Stimulated activated CD8-positive, alpha-beta memory T cell treated with anti-CD3 and anti-CD28 coated beads, Interleukin-4, amount 100 ng/mL, for 24 hours (primary cell): ENCODE measurements around the gene GPBAR1.
"Not testable (repeated sequence)": the region's sequence is repeated elsewhere in the genome, so short reads cannot be mapped to it uniquely, and the experiment has no call there.

Source experiments
- DNase-seq: peaks from one replicate; pipeline ENCODE4 v3.0.0-alpha.2; 2020; ENCODE audit warnings: low read depth

GPBAR1 gene

GRCh38 chr2:218310853-218311540, 50.2 kb downstream of the GPBAR1 start:
- DNase-seq: no peak

GRCh38 chr2:218311541-218312266, 50.9 kb downstream of the GPBAR1 start:
- DNase-seq: not testable (repeated sequence)

- DNase-seq: no peak
These were observed 51.5 kb downstream of the GPBAR1 start for GRCh38 chr2:218312267-218312756.

GRCh38 chr2:218313356-218313755, 52.5 kb downstream of the GPBAR1 start:
- DNase-seq: no peak
